Mucosa of descending colon (tissue), 3 donors: ENCODE data around the gene TACR1. TPM values are rescaled to one million over a fixed set of nuclear protein-coding genes. Genes with fewer than 3 reads are reported as not detected.

ENCODE experiments used
- ATAC-seq: fragments of 200-7000 bp; cut with Tn5 transposase; one replicate; pipeline ENCODE4 v1.9.1; 2020; ENCODE audit warnings: mild to moderate bottlenecking, moderate library complexity
- DNase-seq, 3 donors: peaks; one replicate each; pipeline ENCODE4 v3.0.0-alpha.2; 2020
- H3K36me3 ChIP-seq: fragments of 200-600 bp; one replicate; pipeline ENCODE4 v1.8.0; 2021; ENCODE audit warnings: low read depth, mild to moderate bottlenecking
- H3K4me1 ChIP-seq: fragments of 200-600 bp; one replicate; pipeline ENCODE4 v1.8.0; 2021; ENCODE audit warnings: low read depth, mild to moderate bottlenecking
- H3K4me3 ChIP-seq: fragments of 200-600 bp; one replicate; pipeline ENCODE4 v1.8.0; 2021; ENCODE audit warnings: mild to moderate bottlenecking
- H3K9me3 ChIP-seq: fragments of 200-600 bp; one replicate; pipeline ENCODE4 v1.8.0; 2021; ENCODE audit warnings: mild to moderate bottlenecking
- intact Hi-C, 2 donors: fragments of 100-400 bp; cut with DNase I in 1 of 2; cut with micrococcal nuclease in 1 of 2; formaldehyde crosslinking; loops; one replicate each; pipeline versions ENCODE4 v1.11.0 to v1.11.1; 2022; cut with DNase I, micrococcal nuclease
- total RNA-seq, 3 donors: library from RNA; stranded (reverse); fragmentation: NEBNext Ultra II Directional in 2 of 3; extraction: Animal tissue kit (Norgen Biotek cat#: 25700) in 2 of 3; gene quantifications; one replicate each; pipeline versions ENCODE4 v1.2.1 to v1.2.4, GENCODE V29; 2021 to 2023
- TF ChIP-seq, protein P1 (sequence below): fragments of 200-600 bp; IDR thresholded peaks from one replicate; pipeline ENCODE4 v1.8.0; 2022; ENCODE audit warnings: antibody characterized with exemption, mild to moderate bottlenecking
- donor health status: DM: no; HTN: no; CAD: no; lungs with moderate emphysema.
- donor health status: DM: no; HTN: no; CAD: no.
- donor health status: DM: no; HTN: yes; CAD: no.

Gene TACR1
- total RNA-seq, 3 donors from 2014 or later: 0.81 to 1.2 (median 1.0) TPM

- Histone ChIP-seq H3K4me3 (no peak overlapping the region), H3K9me3 (no peaks in the 10 kb centered on the region), H3K4me1 (no peaks in the 10 kb centered on the region), H3K36me3 (no peaks in the 10 kb centered on the region)
- TF ChIP-seq, protein P1, sequence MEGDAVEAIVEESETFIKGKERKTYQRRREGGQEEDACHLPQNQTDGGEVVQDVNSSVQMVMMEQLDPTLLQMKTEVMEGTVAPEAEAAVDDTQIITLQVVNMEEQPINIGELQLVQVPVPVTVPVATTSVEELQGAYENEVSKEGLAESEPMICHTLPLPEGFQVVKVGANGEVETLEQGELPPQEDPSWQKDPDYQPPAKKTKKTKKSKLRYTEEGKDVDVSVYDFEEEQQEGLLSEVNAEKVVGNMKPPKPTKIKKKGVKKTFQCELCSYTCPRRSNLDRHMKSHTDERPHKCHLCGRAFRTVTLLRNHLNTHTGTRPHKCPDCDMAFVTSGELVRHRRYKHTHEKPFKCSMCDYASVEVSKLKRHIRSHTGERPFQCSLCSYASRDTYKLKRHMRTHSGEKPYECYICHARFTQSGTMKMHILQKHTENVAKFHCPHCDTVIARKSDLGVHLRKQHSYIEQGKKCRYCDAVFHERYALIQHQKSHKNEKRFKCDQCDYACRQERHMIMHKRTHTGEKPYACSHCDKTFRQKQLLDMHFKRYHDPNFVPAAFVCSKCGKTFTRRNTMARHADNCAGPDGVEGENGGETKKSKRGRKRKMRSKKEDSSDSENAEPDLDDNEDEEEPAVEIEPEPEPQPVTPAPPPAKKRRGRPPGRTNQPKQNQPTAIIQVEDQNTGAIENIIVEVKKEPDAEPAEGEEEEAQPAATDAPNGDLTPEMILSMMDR: peak; percentile 36
- peak in 1 of 3 donors; percentile 35 for DNase-seq
- ATAC-seq: peak; percentile 77
- intact Hi-C loops: no loop called here
Observed at GRCh38 chr2:75053484-75054112, 145.7 kb downstream of the TACR1 start.

- DNase-seq (no peak), ATAC-seq (no peak)
- no peaks in the 10 kb centered on the region for H3K36me3 ChIP-seq
- H3K4me1 ChIP-seq: no peaks in the 10 kb centered on the region
- H3K9me3 ChIP-seq: no peaks in the 10 kb centered on the region
- H3K4me3 ChIP-seq: no peak overlapping the region
- intact Hi-C loops: no loop called here
- TF ChIP-seq, protein P1: no peak
Observed at GRCh38 chr2:75047992-75048625, 151.2 kb downstream of the TACR1 start.

- TF ChIP-seq, protein P1: no peak
- DNase-seq (no peak), ATAC-seq (no peak)
- intact Hi-C loops: no loop called here
- Histone ChIP-seq H3K4me3 (no peak overlapping the region), H3K9me3 (no peaks in the 10 kb centered on the region), H3K4me1 (no peaks in the 10 kb centered on the region), H3K36me3 (no peaks in the 10 kb centered on the region)
Observed at GRCh38 chr2:75047189-75047991, 151.9 kb downstream of the TACR1 start.

GRCh38 chr2:75045526-75046050 lies 153.7 kb downstream of the TACR1 start:
- Histone ChIP-seq H3K4me1 (peaks cover 6% of the 10 kb centered on the region), H3K9me3 (no peaks in the 10 kb centered on the region), H3K4me3 (no peak overlapping the region), H3K36me3 (no peaks in the 10 kb centered on the region)
- intact Hi-C loops: no loop called here
- TF ChIP-seq, protein P1: no peak
- no peak for DNase-seq
- ATAC-seq: no peak

GRCh38 chr2:75044291-75044690 lies 155.0 kb downstream of the TACR1 start:
- Histone ChIP-seq H3K9me3 (no peaks in the 10 kb centered on the region), H3K4me1 (peaks cover 6% of the 10 kb centered on the region), H3K4me3 (no peak overlapping the region), H3K36me3 (no peaks in the 10 kb centered on the region)
- TF ChIP-seq, protein P1: no peak
- no peak for DNase-seq
- no peak for ATAC-seq
- intact Hi-C loops: no loop called here
